Limb (tissue), 2 donors: ENCODE measurements around the gene HOXA4.

Experiments used
- DNase-seq, 2 donors: peaks; one replicate each; pipeline ENCODE4 v3.0.0-alpha.2; 2016; ENCODE audit errors: extremely low spot score in 2 of 2

HOXA4 gene

GRCh38 chr7:27169658-27170425 lies 39.3 kb upstream of the HOXA4 start:
- no peak for DNase-seq

- DNase-seq: no peak
Observed at GRCh38 chr7:27168265-27168947, 37.8 kb upstream of the HOXA4 start.

- DNase-seq: no peak
Observed at GRCh38 chr7:27167916-27168264, 37.3 kb upstream of the HOXA4 start.

- DNase-seq: no peak
Observed at GRCh38 chr7:27166531-27167505, 36.3 kb upstream of the HOXA4 start.

GRCh38 chr7:27165996-27166530 lies 35.5 kb upstream of the HOXA4 start:
- no peak for DNase-seq

- peak; percentile 90 to 92 for DNase-seq
Observed at GRCh38 chr7:27165089-27165995, 34.8 kb upstream of the HOXA4 start, which contains the start of gene HOXA9. Gene HOXA9 (minus strand): TSS chr7:27165537. CDS start chr7:27165457, 80 bp downstream.

- DNase-seq: no peak
Observed at GRCh38 chr7:27164367-27165088, 34.0 kb upstream of the HOXA4 start.

- DNase-seq: no peak
Observed at GRCh38 chr7:27164045-27164366, 33.4 kb upstream of the HOXA4 start.

GRCh38 chr7:27163288-27164044 lies 32.9 kb upstream of the HOXA4 start:
- no peak for DNase-seq

GRCh38 chr7:27162561-27163287 lies 32.2 kb upstream of the HOXA4 start:
- no peak for DNase-seq

- no peak for DNase-seq
Observed at GRCh38 chr7:27161721-27162560, 31.4 kb upstream of the HOXA4 start.

- no peak for DNase-seq
Observed at GRCh38 chr7:27161214-27161720, 30.7 kb upstream of the HOXA4 start.

- peak; percentile 89 to 97 for DNase-seq
Observed at GRCh38 chr7:27160546-27161213, 30.1 kb upstream of the HOXA4 start.

GRCh38 chr7:27160145-27160545 lies 29.6 kb upstream of the HOXA4 start:
- DNase-seq: peak in 1 of 2 donors; percentile 78

- peak in 1 of 2 donors; percentile 65 for DNase-seq
Observed at GRCh38 chr7:27159266-27160144, 28.9 kb upstream of the HOXA4 start.
